NCI-H526 treated with DMSO at 0.1 percent for 48 hours (cell line): ENCODE data around the gene EXD2.
A peak's percentile ranks its signal among the peaks of the same experiment; 100 is the strongest.
"Not testable (repeated sequence)": the region's sequence is repeated elsewhere in the genome, so short reads cannot be mapped to it uniquely, and the experiment has no call there.

ENCODE experiments used
- DNase-seq: peaks from one replicate; lab custom pipeline; 2025; lab: John Stamatoyannopoulos, UW

EXD2 gene

DNA sequence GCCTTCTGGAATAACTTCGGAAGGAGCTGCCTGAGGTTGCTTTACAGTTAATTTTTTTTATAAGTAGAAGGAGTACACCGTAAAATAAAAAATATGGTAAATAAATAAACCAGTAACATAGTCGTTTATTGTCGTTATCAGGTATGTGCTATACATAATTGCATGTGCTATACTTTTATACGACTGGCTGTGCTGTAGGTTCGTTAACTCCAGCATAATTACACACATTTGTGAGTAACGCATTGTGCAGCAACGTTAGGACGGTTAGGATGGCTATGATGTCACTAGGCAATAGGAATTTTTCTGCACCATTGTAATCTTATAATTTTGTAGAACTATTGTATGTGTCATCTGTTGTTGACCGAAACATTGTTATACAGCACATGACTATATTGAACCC is 8.5 kb downstream of the EXD2 start:
- DNase-seq: no peak

DNA sequence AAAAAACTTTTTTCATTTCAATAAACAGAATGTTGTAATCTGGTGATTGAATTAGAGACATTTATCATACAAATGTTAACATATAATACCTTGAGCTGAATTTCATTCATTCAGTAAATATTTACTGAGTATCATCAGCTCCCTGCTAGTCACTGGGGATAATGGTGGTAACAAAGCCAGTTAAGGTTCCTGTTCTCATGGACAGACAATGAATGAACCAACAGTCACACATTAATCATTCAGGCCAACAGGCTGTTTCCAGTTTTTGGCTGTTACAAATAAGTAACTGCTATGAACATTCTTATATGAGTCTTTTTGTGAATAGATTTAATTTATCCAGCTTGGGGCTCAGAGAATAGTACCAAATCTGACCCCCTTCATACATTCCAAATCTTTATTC is 13.5 kb downstream of the EXD2 start:
- DNase-seq: no peak

DNA sequence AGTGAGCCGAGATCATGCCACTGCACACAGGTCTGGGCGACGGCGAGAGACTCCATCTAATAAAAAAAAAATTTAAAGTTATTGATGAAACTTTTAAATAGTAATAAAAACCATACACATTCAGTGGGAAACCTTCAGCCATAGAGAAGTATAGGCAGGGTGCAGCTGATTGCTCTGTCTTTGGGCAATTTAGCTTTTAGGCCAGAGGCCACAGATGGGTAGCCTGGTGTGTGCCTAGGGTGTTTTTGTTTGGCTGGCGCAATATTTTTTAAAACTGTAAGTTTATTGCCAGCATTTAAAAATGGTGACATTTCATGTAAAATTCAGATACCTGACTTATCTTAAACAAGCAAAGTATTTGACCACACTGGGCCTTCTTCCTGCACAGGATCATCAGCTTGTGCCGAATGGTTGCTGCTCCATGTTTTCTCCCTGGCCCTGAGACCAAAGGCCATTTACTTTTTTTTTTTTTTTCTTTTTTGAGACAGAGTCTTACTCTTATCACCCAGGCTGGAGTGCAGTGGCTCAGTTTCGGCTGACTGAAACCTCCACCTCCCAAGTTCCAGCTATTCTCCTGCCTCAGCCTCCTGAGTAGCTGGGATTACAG is 16.2 kb downstream of the EXD2 start:
- DNase-seq: no peak

DNA sequence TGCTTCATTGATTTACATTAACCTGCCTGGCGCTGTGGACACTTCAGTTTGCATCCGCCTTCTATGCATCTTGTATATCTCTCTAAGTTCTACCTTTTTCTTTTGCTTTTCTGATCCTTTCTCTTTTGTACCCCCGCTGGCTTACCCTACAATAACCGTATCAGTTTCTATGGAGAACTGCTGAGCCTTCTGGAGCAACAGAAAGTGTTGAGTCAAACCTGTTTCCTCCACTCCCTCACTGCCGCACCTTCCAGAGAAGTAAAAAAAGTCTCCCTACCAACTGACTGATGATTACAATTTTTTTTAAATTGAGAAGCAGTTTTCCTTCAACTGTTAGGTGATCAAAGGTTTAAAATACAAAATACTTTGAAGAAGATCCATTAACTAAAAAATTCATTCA is 17.4 kb downstream of the EXD2 start:
- DNase-seq: no peak

DNA sequence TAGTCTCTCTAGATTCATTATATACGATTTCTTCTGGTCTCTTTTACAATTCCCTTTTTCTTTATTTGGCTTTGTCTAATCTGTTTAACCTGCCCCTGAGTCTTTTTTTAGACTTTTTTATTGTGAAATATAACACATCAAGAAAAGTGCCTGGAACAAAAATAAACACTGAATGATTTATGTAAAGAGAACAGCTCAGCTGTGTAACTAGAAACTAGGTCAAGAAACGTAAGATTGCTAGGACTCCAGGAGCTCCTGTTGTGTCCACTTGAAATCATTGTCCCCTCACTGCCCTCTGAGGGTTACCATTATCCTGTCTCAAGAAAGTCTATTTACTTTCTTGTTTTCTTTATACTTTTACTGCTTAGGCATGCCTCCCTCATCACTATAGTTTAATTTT is 23.1 kb downstream of the EXD2 start:
- no peak for DNase-seq

DNA sequence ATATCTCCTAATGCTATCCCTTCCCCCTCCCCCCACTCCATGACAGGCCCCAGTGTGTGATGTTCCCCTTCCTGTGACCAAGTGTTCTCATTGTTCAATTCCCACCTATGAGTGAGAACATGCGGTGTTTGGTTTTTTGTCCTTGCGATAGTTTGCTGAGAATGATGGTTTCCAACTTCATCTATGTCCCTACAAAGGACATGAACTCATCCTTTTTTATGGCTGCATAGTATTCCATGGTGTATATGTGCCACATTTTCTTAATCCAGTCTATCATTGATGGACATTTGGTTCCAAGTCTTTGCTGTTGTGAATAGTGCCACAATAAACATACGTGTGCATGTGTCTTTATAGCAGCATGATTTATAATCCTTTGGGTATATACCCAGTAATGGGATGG is 26.4 kb downstream of the EXD2 start:
- not testable (repeated sequence) for DNase-seq

DNA sequence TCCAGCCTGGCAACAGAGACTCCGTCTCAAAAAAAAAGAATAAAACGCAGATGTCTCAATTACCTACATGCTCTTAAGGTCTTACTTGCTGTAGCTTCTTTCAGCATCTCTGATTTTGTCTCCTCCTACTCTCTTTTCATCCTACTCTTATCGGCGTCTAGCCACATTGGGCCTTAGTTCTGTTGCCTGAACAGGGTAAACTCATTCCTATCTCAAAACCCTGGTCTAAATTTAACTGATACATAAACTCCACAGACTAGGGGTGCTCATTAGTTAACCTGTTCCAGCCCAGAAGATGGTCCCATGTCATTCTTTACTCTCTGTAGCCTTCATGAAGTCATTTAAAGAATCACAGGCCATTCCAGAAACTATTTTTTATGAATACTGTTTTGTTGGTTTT is 33.6 kb downstream of the EXD2 start:
- no peak for DNase-seq

DNA sequence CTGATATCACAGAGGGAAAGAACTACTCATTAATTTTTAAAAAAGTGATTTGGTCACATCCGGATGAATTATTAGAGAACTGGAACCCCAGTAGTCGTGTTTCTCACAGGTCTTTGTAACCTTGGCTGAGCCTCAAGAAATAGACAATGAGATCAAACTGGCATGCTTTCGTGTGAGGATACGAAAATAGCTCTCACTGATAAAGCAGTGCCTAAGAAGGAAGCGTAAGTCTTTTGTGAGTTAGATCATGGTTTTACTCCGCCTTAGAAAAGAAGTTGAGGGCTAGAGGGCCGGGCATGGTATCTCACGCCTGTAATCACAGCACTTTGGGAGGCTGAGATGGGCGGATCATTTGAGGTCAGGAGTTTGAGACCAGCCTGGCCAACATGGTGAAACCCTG is 34.9 kb downstream of the EXD2 start:
- no peak for DNase-seq

DNA sequence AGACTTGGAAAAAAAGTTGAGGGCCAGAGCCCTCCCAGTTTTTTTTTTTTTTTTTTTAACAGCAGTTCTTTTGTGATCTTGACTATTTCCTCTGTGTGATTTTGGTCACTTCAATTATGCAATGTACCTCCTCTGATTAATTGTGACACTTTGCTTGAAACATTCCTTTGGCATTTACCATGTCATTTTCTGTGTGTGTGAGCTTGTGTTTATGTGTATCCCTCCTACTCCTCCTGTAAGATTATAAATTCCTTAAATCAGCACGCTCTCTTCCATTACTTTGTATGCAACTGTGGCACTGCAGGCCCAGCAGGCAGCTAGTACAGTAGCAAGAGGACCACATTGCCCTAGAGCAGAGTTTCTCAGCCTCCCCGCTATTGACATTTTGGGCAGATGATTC is 35.4 kb downstream of the EXD2 start:
- DNase-seq: no peak

DNA sequence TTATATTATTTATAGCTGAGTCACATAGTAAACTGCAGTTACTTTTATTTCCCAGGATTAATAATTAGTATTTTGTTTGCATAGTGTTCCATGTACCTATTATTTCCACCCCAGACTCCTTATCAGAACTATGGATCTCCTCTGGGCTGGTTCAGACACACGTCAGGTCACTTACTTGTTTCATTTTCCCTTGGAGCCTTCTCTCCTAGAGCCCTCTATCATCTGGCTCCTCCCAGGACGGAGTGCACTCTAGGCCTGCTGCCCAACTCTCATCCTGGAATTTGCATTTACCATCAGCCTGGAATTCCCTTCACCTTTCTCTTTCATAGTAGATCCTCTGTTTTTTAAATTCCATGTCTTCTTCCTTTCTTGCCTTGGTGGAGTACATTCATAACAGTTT is 40.2 kb downstream of the EXD2 start:
- DNase-seq: no peak

DNA sequence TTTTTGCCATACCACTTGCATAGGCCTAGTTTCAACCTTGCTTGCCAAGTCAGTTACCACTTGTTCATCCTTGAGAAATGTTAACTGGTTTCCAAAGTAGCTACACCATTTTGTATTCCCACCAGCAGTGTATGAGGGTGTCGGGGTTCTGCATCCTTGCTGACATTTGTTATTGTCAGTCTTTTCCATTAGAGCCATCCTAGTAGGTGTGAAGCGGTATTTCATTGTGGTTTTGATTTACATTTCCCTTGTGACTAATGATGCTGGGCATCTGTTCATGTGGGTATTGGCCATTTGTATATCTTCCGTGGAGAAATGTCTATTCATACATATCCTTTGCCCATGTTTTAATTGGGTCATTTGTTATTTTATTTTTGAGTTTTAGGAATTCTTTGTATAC is 41.1 kb downstream of the EXD2 start:
- no peak for DNase-seq

DNA sequence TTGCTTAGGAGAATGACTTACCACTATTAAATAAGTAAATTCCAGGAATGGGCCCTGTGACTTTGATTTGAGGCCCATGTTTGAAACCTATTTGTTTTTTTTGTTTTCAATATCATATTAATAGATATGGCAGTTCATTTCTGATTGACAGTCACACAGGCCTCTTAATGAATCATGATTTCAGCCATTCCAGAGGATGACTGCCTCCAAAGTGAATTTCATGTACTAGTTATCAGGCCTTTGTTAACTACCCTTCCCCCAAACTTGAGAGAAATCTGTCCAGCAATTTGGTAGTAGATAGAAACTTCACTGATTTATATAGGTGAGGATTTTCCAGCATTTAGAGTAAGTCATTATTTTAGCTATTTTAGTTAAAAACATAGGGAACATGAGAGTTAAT is 42.8 kb downstream of the EXD2 start:
- no peak for DNase-seq

DNA sequence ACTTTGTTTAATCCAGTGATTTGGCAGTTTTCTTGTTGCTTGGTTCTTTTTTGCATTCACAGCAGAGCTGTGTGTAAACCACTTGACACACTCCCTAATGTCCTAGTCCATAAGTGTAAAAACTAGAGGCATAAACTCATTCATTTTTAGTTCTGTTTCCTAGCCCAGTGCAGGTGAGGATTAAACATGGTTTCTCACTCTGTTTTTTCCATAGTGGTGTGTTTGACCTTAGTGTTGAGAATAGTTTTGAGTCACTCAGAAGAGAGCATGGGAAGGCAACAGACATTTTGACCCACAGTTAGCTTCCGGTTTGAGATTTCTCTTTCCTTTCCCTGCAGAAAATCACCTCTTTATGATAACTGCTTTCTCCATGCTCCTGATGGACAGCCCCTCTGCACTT is 44.4 kb downstream of the EXD2 start:
- DNase-seq: no peak

DNA sequence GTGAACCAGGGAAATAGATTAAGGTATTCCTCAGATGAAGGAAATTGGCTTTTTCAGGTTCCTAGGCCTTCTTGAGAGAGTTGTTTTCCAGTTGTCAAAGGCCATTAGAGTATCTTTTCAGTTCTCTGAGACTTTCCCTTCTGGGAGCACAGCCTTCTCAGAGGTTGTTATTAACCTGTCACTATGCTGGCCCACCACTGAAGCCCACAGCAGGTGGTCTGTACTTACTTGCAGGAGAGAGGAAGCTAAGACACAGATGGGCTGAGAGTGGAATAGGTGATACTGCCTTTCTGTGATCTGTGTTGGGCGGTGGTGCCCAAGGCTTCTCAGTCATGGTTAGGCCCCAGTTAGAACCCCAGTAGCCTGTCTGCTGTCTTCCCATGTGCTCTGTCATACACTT is 45.8 kb downstream of the EXD2 start:
- no peak for DNase-seq

DNA sequence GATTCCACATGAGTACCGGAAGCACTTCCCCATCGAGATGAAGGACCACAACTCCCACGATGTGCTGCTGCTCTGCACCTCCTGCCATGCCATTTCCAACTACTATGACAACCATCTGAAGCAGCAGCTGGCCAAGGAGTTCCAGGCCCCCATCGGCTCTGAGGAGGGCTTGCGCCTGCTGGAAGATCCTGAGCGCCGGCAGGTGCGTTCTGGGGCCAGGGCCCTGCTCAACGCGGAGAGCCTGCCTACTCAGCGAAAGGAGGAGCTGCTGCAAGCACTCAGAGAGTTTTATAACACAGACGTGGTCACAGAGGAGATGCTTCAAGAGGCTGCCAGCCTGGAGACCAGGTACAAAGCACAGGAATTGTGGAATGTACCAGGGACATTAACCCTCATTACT is 46.3 kb downstream of the EXD2 start:
- DNase-seq: no peak

DNA sequence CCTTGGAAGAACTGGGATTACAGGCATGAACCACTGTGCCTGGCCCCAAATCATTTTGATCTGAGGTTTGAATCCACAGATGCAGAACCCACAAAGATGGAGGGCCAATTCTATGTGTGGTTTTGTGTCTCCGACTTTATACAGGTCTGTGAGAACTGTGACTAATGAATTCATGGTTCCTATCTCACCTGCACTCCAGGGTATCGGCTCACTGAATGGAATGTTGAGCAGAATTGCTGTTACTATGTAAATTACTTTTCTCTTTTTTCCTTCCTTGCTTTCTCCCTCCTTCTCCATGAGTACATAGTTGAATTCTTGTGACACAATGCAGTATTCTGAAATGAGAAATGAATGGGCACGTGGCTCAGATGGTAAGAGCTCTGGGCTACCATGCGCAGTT is 47.6 kb downstream of the EXD2 start:
- no peak for DNase-seq

DNA sequence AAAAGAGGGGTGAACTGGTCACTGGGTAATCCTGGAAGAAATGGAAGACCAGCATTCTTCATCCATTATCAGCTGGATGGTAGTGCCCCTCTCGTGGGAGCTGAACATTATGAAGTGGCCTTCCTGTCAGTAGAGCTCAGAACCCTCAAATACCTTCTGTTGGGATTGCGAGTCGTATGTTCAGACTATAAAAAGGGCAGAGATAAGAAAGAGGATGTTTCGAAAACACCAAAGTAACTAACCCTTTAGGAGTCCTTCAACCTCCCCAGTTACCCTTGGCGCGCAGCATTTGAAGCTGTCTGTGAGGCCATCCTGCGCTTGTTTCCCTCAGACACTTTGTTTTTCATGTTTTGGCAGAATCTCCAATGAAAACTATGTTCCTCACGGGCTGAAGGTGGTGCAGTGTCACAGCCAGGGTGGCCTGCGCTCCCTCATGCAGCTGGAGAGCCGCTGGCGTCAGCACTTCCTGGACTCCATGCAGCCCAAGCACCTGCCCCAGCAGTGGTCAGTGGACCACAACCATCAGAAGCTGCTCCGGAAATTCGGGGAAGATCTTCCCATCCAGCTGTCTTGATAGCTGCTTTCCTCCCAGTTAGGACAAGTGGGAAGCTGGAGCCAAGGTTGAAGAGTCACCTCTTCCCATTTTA is 49.4 kb downstream of the EXD2 start:
- no peak for DNase-seq

DNA sequence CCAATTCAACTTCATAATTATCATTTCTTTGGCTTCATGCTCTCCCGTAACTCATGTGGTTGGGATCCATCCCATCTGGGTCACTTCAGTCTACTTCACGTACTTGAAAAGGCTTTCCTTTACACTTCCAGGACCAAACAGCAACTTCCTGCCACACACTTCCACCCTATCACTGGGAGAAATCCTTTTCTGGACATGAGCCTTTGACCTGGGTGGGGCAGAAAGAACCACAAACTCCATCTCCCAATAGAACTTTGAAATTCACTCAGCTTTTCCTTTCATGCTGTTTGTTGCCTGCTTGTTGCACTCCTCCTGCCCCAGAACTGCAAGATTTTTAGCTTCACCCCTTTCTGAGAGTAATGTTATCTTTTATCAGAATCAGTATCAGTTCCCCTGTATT is 50.3 kb downstream of the EXD2 start:
- no peak for DNase-seq

DNA sequence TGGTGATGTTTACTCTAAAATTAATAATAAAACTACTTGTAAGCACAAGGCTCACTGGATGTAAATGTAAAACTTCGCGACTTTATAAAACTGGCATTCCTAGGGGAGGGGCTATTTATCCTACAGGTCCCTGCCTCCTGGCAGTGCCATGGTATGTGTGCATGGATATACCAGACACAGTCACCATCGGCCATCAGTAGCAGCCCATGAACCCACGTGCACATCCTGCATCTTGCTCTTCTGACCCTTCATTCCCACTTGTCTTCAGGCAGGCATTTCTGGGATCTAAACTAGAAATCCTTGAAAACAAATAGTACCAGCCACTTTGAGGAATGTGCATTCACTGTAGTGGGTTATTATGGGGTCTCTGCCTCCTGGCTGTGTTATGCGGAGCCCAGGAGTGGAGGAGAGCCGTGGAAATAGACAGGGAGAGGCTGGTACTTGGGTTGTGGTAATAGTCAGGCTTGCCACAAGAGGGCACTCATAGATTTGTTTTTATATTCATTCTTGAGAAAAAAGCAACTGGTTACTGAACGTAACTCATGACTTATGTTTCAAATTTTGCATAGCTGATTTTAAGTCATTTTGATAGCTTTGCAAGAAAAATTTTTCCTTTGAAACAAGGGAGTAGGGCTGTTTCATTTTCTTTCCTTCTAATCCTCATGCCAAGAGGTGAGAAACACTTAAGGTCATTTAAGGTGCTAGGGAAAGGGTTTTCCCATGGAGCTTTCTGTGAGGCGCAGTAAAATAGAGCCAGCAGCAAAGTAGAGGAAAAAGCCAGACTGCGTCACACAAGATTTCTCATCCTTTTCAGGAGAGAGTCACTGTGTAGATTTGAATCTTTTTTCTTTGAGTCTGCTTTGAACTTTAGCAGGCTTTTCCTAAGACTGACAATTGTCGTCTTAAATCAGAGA is 51.3 kb downstream of the EXD2 start:
- DNase-seq: peak; percentile 54

DNA sequence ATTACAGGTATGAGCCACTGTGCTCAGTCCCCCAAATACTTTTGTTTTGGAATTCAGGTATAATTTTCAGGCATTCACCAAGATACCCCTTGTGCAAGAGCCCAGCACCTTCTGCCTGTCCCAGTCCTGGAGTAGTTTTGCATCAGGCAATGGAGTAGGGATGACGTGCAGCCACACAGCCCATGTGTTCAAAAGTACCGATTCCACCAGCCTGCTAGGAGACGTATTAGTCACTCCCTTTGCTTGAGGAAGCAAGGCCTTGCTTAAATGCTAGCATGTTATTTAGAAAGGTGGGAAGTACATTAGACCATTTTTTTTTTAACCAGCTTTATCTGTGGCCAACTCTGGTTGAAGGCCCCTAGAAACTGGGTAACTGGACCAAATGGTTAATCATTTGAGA is 53.6 kb downstream of the EXD2 start:
- DNase-seq: no peak

DNA sequence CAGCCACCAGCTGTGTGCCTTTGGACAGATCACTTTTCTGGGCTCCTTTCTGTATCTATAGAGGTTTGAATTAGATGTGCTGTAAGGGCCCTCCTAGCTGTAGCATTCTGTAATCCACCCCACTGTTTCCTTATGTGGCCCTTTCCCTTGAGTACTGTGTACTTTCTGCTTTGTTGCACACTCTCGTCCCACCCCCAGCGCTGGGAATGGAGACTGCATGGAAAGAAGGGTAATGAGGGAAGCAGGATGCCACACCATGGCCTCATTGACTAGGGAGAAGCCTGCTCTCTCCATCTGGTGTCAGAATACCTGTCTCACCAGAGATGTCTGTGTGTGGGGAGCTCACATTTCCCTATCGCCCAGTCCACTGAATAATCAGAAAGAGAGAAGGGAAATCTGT is 55.0 kb downstream of the EXD2 start:
- peak; percentile 62 for DNase-seq

DNA sequence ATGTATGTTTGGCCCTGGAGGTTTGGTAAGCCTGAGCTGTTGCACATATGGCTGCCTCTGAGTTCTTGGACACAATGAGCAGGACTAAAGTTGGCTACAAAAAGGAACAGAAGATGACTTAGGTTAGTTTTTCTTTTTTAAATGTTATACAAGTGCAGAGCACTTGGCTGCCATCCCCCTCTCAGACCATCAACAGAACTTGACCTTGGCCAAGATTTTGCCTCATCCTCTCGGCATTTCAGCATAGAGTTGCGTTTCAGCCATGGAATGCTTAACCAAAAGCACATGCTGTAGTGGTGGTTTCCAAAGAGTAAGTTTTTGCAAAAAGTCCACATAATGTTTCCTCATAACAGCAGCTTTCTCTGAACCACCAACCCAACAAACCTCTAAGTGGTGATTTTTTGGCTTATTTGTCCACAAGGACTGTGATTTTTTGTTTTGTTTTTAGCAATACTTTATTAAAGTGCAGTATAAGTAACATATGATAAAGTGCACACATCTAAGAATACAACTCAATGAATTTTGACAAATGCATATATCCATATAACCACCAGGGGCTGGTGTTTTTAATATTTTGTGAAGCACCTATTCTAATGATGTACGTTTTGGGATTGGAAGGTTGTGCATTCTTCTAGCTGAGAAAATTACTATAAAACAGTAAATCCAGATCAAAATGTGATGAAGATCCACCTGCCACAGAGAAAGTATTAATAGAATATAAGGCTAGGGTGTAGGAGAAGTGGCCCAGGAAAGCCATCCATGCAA is 56.6 kb downstream of the EXD2 start:
- no peak for DNase-seq

DNA sequence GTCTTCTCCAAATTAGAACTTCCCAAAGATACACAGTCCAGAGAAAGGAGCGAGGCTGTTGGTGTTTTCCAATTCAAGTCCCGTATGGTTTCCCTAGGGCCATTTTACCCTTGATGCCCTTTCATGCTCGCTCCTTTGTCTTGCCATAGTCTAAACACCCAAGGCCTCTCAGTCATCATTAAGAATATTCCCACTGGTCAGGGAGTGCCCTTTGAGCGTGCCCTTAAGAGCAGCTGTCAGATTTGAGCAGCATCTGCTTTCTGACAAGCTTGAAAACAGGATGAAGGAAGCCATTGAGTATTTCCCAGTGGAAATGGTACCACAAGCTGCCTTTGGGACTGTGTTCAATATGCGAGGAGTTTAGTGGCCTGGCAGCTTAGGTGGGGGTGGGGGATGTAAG is 58.3 kb downstream of the EXD2 start:
- no peak for DNase-seq
